Hepatocyte (in vitro differentiated cells): ENCODE data around the gene PDZD7. TPM values are rescaled to one million over a fixed set of nuclear protein-coding genes. Genes with fewer than 3 reads are reported as not detected.

Experiments
- DNase-seq: peaks from one replicate; pipeline ENCODE4 v3.0.0-alpha.2; 2016; ENCODE audit warnings: low spot score
- H2AFZ ChIP-seq: fragments of 200-600 bp; sonication (generic); 2 replicates; pipeline ENCODE4 v1.6.0; 2016; ENCODE audit warnings: antibody characterized with exemption, mild to moderate bottlenecking
- H3K27ac ChIP-seq: fragments of 200-600 bp; sonication (generic); 2 replicates; pipeline ENCODE4 v1.5.1; 2016; ENCODE audit warnings: mild to moderate bottlenecking
- H3K27me3 ChIP-seq: fragments of 200-600 bp; sonication (generic); 2 replicates; pipeline ENCODE4 v1.6.1; 2016
- H3K36me3 ChIP-seq: fragments of 200-600 bp; sonication (generic); replicated peaks from 2 replicates; pipeline ENCODE4 v1.5.1; 2016; ENCODE audit warnings: low read depth; ENCODE audit not compliant: insufficient read depth
- H3K4me1 ChIP-seq: fragments of 200-600 bp; sonication (generic); 2 replicates; pipeline ENCODE4 v1.5.1; 2016; ENCODE audit warnings: mild to moderate bottlenecking, moderate library complexity; ENCODE audit not compliant: insufficient read depth
- H3K4me2 ChIP-seq: fragments of 200-600 bp; sonication (generic); 2 replicates; pipeline ENCODE4 v1.6.0; 2016
- H3K4me3 ChIP-seq: fragments of 200-600 bp; sonication (generic); 2 replicates; pipeline ENCODE4 v1.5.1; 2016; ENCODE audit warnings: mild to moderate bottlenecking
- H3K79me2 ChIP-seq: fragments of 200-600 bp; sonication (generic); 2 replicates; pipeline ENCODE4 v1.6.0; 2017; ENCODE audit warnings: mild to moderate bottlenecking
- H3K9me2 ChIP-seq: fragments of 200-600 bp; sonication (generic); replicated peaks from 2 replicates; pipeline ENCODE4 v1.6.0; 2017; ENCODE audit warnings: mild to moderate bottlenecking; ENCODE audit not compliant: insufficient read depth
- H3K9me3 ChIP-seq: fragments of 200-600 bp; sonication (generic); 2 replicates; pipeline ENCODE4 v1.5.1; 2016; ENCODE audit warnings: low read depth, mild to moderate bottlenecking
- H4K20me1 ChIP-seq: fragments of 200-600 bp; sonication (generic); 2 replicates; pipeline ENCODE4 v1.6.0; 2016; ENCODE audit warnings: mild to moderate bottlenecking; ENCODE audit not compliant: insufficient read depth, poor library complexity, severe bottlenecking
- EZH2 ChIP-seq: fragments of 200-600 bp; sonication (generic); IDR thresholded peaks from 2 replicates; pipeline ENCODE4 v1.6.1; 2016; ENCODE audit warnings: antibody characterized with exemption, mild to moderate bottlenecking, borderline replicate concordance
- EZH2phosphoT487 ChIP-seq: fragments of 200-600 bp; sonication (generic); IDR thresholded peaks from one replicate; pipeline ENCODE4 v1.6.1; 2018; ENCODE audit warnings: antibody characterized with exemption, mild to moderate bottlenecking, low read depth, moderate library complexity; ENCODE audit not compliant: unreplicated experiment, severe bottlenecking
- WGBS: methylation state at CpG from one replicate; pipeline ENCODE4 v1.1.6; 2016; ENCODE audit warnings: low lambda C conversion rate; ENCODE audit errors: missing lambda C conversion rate; 5-methylcytosine and 5-hydroxymethylcytosine counted together
- polyA plus RNA-seq: library from polyadenylated mRNA; unstranded; fragments of >200 nt; fragmentation: Nextera tagmentation; extraction: Ambion mirVana; gene quantifications from 2 replicates; pipeline ENCODE4 v1.2.1, GENCODE V29; 2016
- total RNA-seq: library from RNA; depleted of rRNA; stranded (reverse); fragments of >200 nt; gene quantifications from 2 replicates; pipeline ENCODE4 v1.2.3, GENCODE V29; 2014
- TF ChIP-seq, protein P1 (sequence below): fragments of 200-600 bp; sonication (generic); IDR thresholded peaks from 2 replicates; pipeline ENCODE4 v1.5.1; 2016; ENCODE audit warnings: antibody characterized with exemption, mild to moderate bottlenecking; ENCODE audit not compliant: poor library complexity

PDZD7 gene
- total and polyA plus RNA-seq, 2 experiments from 2014 or later = 6.0 to 8.4 TPM

DNA sequence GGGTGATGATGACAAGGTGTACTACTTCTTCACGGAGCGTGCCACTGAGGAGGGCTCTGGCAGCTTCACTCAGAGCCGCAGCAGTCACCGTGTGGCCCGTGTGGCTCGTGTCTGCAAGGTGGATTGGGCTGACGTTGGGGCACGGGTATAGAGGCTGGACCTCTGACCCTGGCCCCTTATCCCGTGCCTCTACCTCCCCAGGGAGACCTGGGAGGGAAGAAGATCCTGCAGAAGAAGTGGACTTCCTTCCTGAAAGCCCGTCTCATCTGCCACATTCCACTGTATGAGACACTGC is 52.1 kb downstream of the PDZD7 start:
- H3K4me2 ChIP-seq = no peak overlapping the region
- TF ChIP-seq EZH2phosphoT487 = no peak
- no peak for TF ChIP-seq EZH2
- TF ChIP-seq, protein P1, sequence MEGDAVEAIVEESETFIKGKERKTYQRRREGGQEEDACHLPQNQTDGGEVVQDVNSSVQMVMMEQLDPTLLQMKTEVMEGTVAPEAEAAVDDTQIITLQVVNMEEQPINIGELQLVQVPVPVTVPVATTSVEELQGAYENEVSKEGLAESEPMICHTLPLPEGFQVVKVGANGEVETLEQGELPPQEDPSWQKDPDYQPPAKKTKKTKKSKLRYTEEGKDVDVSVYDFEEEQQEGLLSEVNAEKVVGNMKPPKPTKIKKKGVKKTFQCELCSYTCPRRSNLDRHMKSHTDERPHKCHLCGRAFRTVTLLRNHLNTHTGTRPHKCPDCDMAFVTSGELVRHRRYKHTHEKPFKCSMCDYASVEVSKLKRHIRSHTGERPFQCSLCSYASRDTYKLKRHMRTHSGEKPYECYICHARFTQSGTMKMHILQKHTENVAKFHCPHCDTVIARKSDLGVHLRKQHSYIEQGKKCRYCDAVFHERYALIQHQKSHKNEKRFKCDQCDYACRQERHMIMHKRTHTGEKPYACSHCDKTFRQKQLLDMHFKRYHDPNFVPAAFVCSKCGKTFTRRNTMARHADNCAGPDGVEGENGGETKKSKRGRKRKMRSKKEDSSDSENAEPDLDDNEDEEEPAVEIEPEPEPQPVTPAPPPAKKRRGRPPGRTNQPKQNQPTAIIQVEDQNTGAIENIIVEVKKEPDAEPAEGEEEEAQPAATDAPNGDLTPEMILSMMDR = no peak
- DNase-seq = no peak
- no peak overlapping the region for H2AFZ ChIP-seq
- no peaks in the 10 kb centered on the region for H3K27me3 ChIP-seq
- H3K36me3 ChIP-seq = no peaks in the 10 kb centered on the region
- no peaks in the 10 kb centered on the region for H3K4me1 ChIP-seq
- H3K9me2 ChIP-seq = no peaks in the 10 kb centered on the region
- WGBS = 96% methylated on average over 10 of the region's 10 CpGs
- H3K79me2 ChIP-seq = peaks cover under 1% of the 10 kb centered on the region
- H4K20me1 ChIP-seq = no peaks in the 10 kb centered on the region
- H3K9me3 ChIP-seq = no peaks in the 10 kb centered on the region
- no peak overlapping the region for H3K4me3 ChIP-seq
- H3K27ac ChIP-seq = no peak overlapping the region

DNA sequence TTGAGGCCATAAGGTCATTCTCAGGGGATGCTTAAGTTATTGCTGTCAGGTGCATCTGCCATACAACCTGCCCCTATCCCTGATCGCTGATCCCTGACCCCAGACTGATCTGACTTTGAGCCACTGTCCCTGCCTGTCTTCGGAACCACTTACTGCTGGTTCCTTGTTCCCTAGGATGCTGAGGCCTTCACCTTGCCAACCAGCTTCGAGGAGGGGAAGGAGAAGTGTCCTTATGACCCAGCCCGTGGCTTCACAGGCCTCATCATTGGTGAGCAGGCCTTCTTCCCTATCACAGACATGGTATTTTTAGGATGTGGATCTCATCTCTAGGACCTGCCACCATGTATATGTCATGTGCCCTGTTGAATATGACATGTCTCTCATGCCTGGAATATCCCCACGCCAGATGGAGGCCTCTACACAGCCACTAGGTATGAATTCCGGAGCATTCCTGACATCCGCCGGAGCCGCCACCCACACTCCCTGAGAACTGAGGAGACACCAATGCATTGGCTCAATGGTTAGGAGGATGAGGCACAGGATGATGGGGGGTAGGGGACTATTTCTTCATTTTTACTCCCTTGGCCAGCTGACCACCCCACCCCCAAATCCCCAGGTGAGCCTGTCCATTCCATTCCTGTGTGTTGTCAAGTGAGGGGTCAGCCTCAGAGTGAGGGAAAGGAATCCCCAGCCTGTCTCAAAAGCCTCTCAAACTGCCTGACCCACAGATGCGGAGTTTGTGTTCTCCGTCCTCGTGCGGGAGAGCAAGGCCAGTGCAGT is 52.6 kb downstream of the PDZD7 start:
- TF ChIP-seq, protein P1 = no peak
- TF ChIP-seq EZH2phosphoT487 (no peak), EZH2 (no peak)
- DNase-seq = no peak
- Histone ChIP-seq H3K27me3 (no peaks in the 10 kb centered on the region), H3K4me3 (no peak overlapping the region), H3K9me2 (no peaks in the 10 kb centered on the region), H3K36me3 (no peaks in the 10 kb centered on the region), H2AFZ (no peak overlapping the region), H3K79me2 (peaks cover 5% of the 10 kb centered on the region), H3K4me2 (no peak overlapping the region), H3K27ac (no peak overlapping the region), H3K4me1 (no peaks in the 10 kb centered on the region), H4K20me1 (no peaks in the 10 kb centered on the region), H3K9me3 (no peaks in the 10 kb centered on the region)
- WGBS = 97% methylated on average over 13 of the region's 13 CpGs

DNA sequence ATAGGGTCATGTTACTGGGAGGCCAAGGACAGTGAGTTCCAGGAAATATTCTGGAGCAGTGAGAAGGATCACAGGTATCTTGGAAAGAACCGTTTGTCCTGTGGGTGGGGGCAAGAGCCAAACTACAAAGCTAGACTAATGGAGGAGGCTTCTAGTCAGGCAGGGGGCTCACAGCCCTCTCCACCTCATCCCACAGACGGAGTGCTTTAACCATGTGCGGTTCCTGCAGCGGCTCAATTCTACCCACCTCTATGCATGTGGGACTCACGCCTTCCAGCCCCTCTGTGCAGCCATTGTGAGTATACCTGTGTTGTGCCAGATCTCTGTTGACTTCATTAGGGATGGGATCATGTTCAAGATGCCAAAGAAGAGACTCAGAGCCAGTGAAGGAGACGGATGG is 53.5 kb downstream of the PDZD7 start:
- H2AFZ ChIP-seq = no peak overlapping the region
- 93% methylated on average over 6 of the region's 6 CpGs for WGBS
- no peak overlapping the region for H3K4me2 ChIP-seq
- peaks cover 1% of the 10 kb centered on the region for H3K4me1 ChIP-seq
- no peaks in the 10 kb centered on the region for H3K36me3 ChIP-seq
- TF ChIP-seq EZH2phosphoT487 = no peak
- no peak for TF ChIP-seq EZH2
- TF ChIP-seq, protein P1 = no peak
- H3K4me3 ChIP-seq = no peak overlapping the region
- no peaks in the 10 kb centered on the region for H3K9me3 ChIP-seq
- H3K27ac ChIP-seq = no peak overlapping the region
- no peaks in the 10 kb centered on the region for H4K20me1 ChIP-seq
- H3K27me3 ChIP-seq = no peaks in the 10 kb centered on the region
- no peak for DNase-seq
- H3K79me2 ChIP-seq = peaks cover 12% of the 10 kb centered on the region
- H3K9me2 ChIP-seq = no peaks in the 10 kb centered on the region
